Pancreas (tissue), 10 donors: ENCODE results near the gene SSUH2. TPM values are rescaled to one million over a fixed set of nuclear protein-coding genes. Genes with fewer than 3 reads are reported as not detected.

Experiments
- ATAC-seq, 4 donors: fragments of 200-7000 bp; cut with Tn5 transposase; one replicate each; pipeline versions ENCODE4 v1.8.0 to v1.9.1; 2020; ENCODE audit warnings: mild to moderate bottlenecking in 4 of 4, moderate library complexity in 4 of 4
- DNase-seq, 6 donors: peaks; one replicate each; pipeline ENCODE4 v3.0.0-alpha.2; 2020
- FAIRE-seq: peaks from 2 replicates; lab custom pipeline; 2012; peaks lifted over from hg19 to GRCh38; lab: Jason Lieb, UNC
- H3K27ac ChIP-seq, 4 donors: fragments of 200-600 bp; sonication (generic); 1 replicate in 3 of 4; 2 replicates in 1 of 4; pipeline versions ENCODE4 v1.5.0 to v1.8.0; 2020
- H3K27me3 ChIP-seq, 4 donors: fragments of 200-600 bp; one replicate each; pipeline ENCODE4 v1.8.0; 2021
- H3K36me3 ChIP-seq, 3 donors: fragments of 200-600 bp; sonication (generic) in 1 of 3; one replicate each; pipeline versions ENCODE4 v1.5.0 to v1.8.0; 2020 to 2021
- H3K4me1 ChIP-seq, 3 donors: fragments of 200-600 bp; one replicate each; pipeline ENCODE4 v1.8.0; 2021
- H3K4me3 ChIP-seq, 4 donors: fragments of 200-600 bp; sonication (generic) in 2 of 4; one replicate each; pipeline versions ENCODE4 v1.5.0 to v1.8.0; 2020 to 2021
- H3K9me3 ChIP-seq, 4 donors: fragments of 200-600 bp; one replicate each; pipeline ENCODE4 v1.8.0; 2021
- WGBS, 2 donors: extraction: QIAGEN DNeasy Blood & Tissue Kit; methylation state at CpG; one replicate each; pipeline ENCODE4 v1.1.7; 2013; 5-methylcytosine and 5-hydroxymethylcytosine counted together
- intact Hi-C, 3 donors: fragments of 100-400 bp; cut with DNase I; formaldehyde crosslinking; loops; one replicate each; pipeline versions ENCODE4 v1.11.1 to v1.14.2; 2022
- polyA plus RNA-seq, 2 donors: library from polyadenylated mRNA; stranded (reverse); fragments of 200-250 nt; gene quantifications; one replicate each; pipeline ENCODE4 v1.2.3, GENCODE V29; 2013
- total RNA-seq, 6 donors: library from RNA; stranded (reverse); fragmentation: NEBNext Ultra II Directional in 4 of 6; extraction: Animal tissue kit (Norgen Biotek cat#: 25700) in 4 of 6; gene quantifications; one replicate each; pipeline versions ENCODE4 v1.2.1 to v1.2.4, GENCODE V29; 2021 to 2023
- TF ChIP-seq, protein P1 (sequence below), 4 donors: fragments of 200-600 bp; sonication (generic) in 3 of 4; IDR thresholded peaks; one replicate each; pipeline versions ENCODE4 v1.5.0 to v1.8.0; 2021; ENCODE audit warnings: antibody characterized with exemption in 4 of 4
- donor health status: healthy with polysubstance abuse.
- donor health status: DM: no; HTN: no; CAD: no; lungs with moderate emphysema.
- donor health status: DM: no; HTN: no; CAD: no.
- donor health status: control.
- donor health status: control.
- donor health status: Bipolar disorder and iron deficiency.
- donor health status: DM: yes; HTN: yes; CAD: no.
- donor health status: DM: no; HTN: no; CAD: no.
- donor health status: DM: no; HTN: no; CAD: no.
- donor health status: DM: yes; HTN: yes; CAD: no.

Gene SSUH2
- total and polyA plus RNA-seq, 8 donors = 0.06 to 1.8 (median 0.22) TPM

DNA sequence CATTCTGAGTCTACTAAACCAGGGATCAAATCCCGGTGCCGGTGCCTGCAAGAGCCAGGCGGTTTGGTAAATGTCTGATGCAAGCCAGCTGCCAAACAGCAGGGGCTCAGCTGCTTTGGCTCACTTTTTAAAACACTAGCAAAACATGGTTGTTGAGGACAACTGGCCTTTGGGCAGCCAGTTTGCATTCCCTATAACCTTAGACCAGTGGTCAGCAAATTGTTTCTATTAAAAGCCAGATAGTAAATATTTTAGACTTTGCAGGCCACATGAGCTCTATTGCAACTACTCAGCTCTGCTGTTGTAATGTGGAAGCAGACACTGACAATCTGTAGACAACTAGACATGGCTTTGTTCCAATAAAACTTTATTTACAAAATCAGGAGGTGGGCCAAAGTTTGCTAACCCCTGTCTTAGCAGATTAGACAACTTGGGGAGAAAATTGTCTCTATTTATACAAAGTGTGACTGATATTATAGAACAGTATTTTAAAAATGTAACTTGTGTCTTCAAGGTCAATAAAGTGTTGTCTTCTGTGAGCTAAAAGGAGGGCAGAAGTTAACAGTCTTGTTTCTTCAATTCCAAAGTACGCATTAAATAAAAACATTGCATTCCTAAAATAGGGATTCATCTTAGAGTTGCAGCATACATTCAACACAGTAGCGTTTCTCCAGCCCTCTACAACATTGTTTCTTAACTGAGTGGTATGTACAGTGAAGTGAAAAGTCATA lies 67.6 kb downstream of the SSUH2 start:
- DNase-seq (no peak), ATAC-seq (no peak), FAIRE-seq (no peak)
- Histone ChIP-seq H3K9me3 (no peaks in the 10 kb centered on the region), H3K4me3 (no peak overlapping the region), H3K27me3 (no peaks in the 10 kb centered on the region), H3K4me1 (no peaks in the 10 kb centered on the region), H3K27ac (no peak overlapping the region), H3K36me3 (no peaks in the 10 kb centered on the region)
- intact Hi-C loops = no loop called here
- TF ChIP-seq, protein P1, sequence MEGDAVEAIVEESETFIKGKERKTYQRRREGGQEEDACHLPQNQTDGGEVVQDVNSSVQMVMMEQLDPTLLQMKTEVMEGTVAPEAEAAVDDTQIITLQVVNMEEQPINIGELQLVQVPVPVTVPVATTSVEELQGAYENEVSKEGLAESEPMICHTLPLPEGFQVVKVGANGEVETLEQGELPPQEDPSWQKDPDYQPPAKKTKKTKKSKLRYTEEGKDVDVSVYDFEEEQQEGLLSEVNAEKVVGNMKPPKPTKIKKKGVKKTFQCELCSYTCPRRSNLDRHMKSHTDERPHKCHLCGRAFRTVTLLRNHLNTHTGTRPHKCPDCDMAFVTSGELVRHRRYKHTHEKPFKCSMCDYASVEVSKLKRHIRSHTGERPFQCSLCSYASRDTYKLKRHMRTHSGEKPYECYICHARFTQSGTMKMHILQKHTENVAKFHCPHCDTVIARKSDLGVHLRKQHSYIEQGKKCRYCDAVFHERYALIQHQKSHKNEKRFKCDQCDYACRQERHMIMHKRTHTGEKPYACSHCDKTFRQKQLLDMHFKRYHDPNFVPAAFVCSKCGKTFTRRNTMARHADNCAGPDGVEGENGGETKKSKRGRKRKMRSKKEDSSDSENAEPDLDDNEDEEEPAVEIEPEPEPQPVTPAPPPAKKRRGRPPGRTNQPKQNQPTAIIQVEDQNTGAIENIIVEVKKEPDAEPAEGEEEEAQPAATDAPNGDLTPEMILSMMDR (IDR thresholded peaks at IDR 0.05) = no peak
- WGBS, 2 donors = 84 to 88% methylated on average over 5 of the region's 5 CpGs

DNA sequence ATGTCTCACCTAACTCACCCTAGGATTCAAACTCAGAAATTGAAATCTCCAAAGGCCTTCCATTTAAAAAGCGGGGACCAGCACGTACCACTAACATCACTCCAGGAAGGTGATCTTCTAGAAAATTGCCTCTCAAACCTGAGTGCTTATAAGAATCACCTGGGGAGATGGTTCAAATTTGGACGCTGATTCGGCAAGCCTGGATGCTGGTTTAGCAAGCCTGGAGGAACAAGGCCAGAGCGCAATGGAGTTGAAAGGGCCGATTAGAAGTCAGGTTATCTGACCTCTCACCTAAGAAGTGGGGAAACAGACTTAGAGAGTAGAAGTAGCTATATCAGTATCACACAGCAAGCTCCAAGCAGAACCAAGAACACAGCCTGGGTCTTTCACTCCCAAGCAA lies 68.2 kb downstream of the SSUH2 start:
- DNase-seq (no peak), ATAC-seq (no peak), FAIRE-seq (no peak)
- H3K4me3 ChIP-seq = no peak overlapping the region
- no peaks in the 10 kb centered on the region for H3K36me3 ChIP-seq
- TF ChIP-seq, protein P1 (IDR thresholded peaks at IDR 0.05) = no peak
- no peak overlapping the region for H3K27ac ChIP-seq
- H3K9me3 ChIP-seq = no peaks in the 10 kb centered on the region
- intact Hi-C loops = no loop called here
- H3K27me3 ChIP-seq = no peaks in the 10 kb centered on the region
- WGBS, 2 donors = 86 to 88% methylated on average over 6 of the region's 6 CpGs
- H3K4me1 ChIP-seq = no peaks in the 10 kb centered on the region

DNA sequence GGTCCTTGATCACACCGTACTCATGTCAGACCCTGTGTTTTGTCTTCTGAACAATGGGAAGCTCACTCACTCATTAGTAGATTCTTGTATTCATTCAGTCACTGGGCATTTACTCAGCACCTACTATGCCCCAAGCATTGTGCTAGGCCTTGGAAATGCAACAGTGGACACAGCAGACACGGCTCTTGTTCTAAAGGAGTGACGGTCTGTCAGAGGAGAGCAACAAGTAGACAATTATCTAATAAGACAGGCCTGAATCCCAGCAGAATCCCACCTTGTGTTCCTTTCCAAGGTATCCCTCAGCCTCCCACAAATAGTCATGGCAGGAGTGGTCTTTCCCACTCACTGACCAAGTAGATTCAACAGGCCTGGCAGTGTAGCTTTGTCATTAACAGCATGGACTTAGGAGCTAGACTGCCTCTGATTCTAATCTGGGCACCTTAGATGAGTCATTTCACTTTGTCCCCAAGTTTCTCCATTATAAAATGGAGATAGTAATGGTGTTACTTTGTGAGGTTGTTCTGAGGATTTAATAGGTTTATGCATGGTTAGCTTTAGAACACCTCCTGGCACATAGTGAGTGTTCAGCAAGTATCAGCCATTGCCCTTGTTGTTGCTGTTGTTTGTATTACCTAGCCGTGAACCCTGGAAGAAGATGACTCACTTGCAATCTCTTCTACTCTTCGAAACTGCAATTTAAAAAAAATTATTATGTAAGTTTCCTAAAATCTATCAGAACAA lies 69.1 kb downstream of the SSUH2 start:
- TF ChIP-seq, protein P1 (IDR thresholded peaks at IDR 0.05) = no peak
- no peaks in the 10 kb centered on the region for H3K36me3 ChIP-seq
- H3K27ac ChIP-seq = no peak overlapping the region
- ATAC-seq = no peak
- no peaks in the 10 kb centered on the region for H3K4me1 ChIP-seq
- intact Hi-C loops = no loop called here
- H3K9me3 ChIP-seq = no peaks in the 10 kb centered on the region
- no peak overlapping the region for H3K4me3 ChIP-seq
- no peaks in the 10 kb centered on the region for H3K27me3 ChIP-seq
- DNase-seq = no peak
- WGBS, 2 donors = 95 to 97% methylated on average over 5 of the region's 5 CpGs
- no peak for FAIRE-seq

DNA sequence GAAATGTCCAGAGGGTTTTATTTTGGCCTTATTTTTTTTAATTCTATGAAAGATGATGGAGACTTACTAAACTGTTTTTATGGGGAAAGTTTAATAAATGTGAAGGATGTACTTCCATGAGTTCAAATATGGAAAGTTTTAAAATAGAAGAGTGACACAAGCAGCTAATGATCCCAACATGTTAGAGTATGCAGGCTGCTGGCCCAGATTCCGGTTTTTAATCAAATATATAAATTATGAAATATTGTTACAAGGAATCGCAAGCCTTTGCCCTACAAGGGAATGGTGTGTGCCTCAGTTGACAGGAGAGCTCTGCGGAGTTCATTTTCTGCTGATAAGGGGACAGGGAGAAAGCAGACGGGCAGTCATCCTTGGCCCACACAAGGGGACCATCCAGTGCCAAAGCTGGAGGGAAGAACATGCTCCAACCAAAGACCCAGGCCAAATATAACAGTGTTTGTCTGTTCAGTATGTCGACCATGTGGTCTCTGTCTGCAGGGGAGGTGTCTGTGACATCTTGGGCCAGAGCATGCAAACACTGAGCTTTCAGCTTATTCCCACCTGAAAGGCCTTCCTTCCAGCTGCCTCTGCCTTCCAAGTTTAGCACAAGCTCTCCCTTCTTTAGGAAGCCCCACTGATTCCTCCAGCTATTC lies 69.8 kb downstream of the SSUH2 start:
- Histone ChIP-seq H3K36me3 (no peaks in the 10 kb centered on the region), H3K9me3 (no peaks in the 10 kb centered on the region), H3K4me3 (no peak overlapping the region), H3K4me1 (no peaks in the 10 kb centered on the region), H3K27ac (no peak overlapping the region), H3K27me3 (no peaks in the 10 kb centered on the region)
- FAIRE-seq (no peak), DNase-seq (no peak), ATAC-seq (no peak)
- WGBS, 2 donors = 87 to 92% methylated on average over 5 of the region's 5 CpGs
- TF ChIP-seq, protein P1 (IDR thresholded peaks at IDR 0.05) = no peak
- intact Hi-C loops = no loop called here
